DOHH2 (cell line): ENCODE measurements around the gene ADAMTSL1.

ENCODE experiments used
- H3F3A ChIP-seq: fragments of 200-600 bp; sonication (generic), shearing (Covaris generic); 2 replicates; pipeline ENCODE4 v1.6.0; 2016; ENCODE audit warnings: antibody characterized with exemption, mild to moderate bottlenecking; ENCODE audit not compliant: control insufficient read depth, insufficient read depth
- H3K27ac ChIP-seq: fragments of 200-600 bp; sonication (generic); 2 replicates; pipeline ENCODE4 v1.5.1; 2014; ENCODE audit warnings: low read depth, mild to moderate bottlenecking, low read length, moderate library complexity
- H3K27me3 ChIP-seq: fragments of 200-600 bp; sonication (generic); 2 replicates; pipeline ENCODE4 v1.6.1; 2014; ENCODE audit warnings: mild to moderate bottlenecking, low read length, mixed read lengths; ENCODE audit not compliant: control insufficient read depth
- H3K36me3 ChIP-seq: fragments of 200-600 bp; sonication (generic); 2 replicates; pipeline ENCODE4 v1.6.1; 2014; ENCODE audit warnings: mild to moderate bottlenecking, low read length, moderate library complexity, mixed read lengths; ENCODE audit not compliant: control insufficient read depth
- H3K4me1 ChIP-seq: fragments of 200-600 bp; sonication (generic); 2 replicates; pipeline ENCODE4 v1.6.1; 2014; ENCODE audit warnings: mild to moderate bottlenecking, low read length, mixed read lengths; ENCODE audit not compliant: control insufficient read depth
- H3K4me2 ChIP-seq: fragments of 200-600 bp; sonication (generic); 2 replicates; pipeline ENCODE4 v1.6.0; 2014; ENCODE audit warnings: mild to moderate bottlenecking, low read length, moderate library complexity
- H3K4me3 ChIP-seq: fragments of 200-600 bp; sonication (generic); 2 replicates; pipeline ENCODE4 v1.5.1; 2014; ENCODE audit warnings: mild to moderate bottlenecking, low read length, mixed read lengths
- H3K79me2 ChIP-seq: fragments of 200-600 bp; sonication (generic); 2 replicates; pipeline ENCODE4 v1.6.1; 2014; ENCODE audit warnings: mild to moderate bottlenecking, low read length, mixed read lengths; ENCODE audit not compliant: control insufficient read depth
- H3K9me2 ChIP-seq: fragments of 200-600 bp; sonication (generic); replicated peaks from 2 replicates; pipeline ENCODE4 v1.6.1; 2014; ENCODE audit warnings: mild to moderate bottlenecking, low read length, mixed read lengths; ENCODE audit not compliant: control insufficient read depth
- H3K9me3 ChIP-seq: fragments of 200-600 bp; sonication (generic); 2 replicates; pipeline ENCODE4 v1.6.1; 2014; ENCODE audit warnings: antibody characterized with exemption, low read length, mixed read lengths; ENCODE audit not compliant: control insufficient read depth, insufficient read depth
- H4K20me1 ChIP-seq: fragments of 200-600 bp; sonication (generic); 2 replicates; pipeline ENCODE4 v1.6.0; 2014; ENCODE audit warnings: low read depth, mild to moderate bottlenecking, antibody characterized with exemption, low read length, moderate library complexity; ENCODE audit not compliant: control insufficient read depth, insufficient read depth
- CTCF ChIP-seq: fragments of 200-600 bp; sonication (generic); IDR thresholded peaks from one replicate; pipeline ENCODE4 v1.5.1; 2014; ENCODE audit warnings: antibody characterized with exemption, mild to moderate bottlenecking, low read depth, low read length; ENCODE audit not compliant: poor library complexity, severe bottlenecking
- EZH2phosphoT487 ChIP-seq: fragments of 200-600 bp; sonication (generic); IDR thresholded peaks from 2 replicates; pipeline ENCODE4 v1.6.1; 2017; ENCODE audit warnings: borderline replicate concordance, mild to moderate bottlenecking, antibody characterized with exemption, low read length, moderate library complexity, mixed read lengths

Gene ADAMTSL1

GRCh38 chr9:18472841-18473251 lies 1.1 kb upstream of the ADAMTSL1 start:
- H4K20me1 ChIP-seq: no peaks in the 10 kb centered on the region
- H3F3A ChIP-seq: no peaks in the 10 kb centered on the region
- H3K9me2 ChIP-seq: no peaks in the 10 kb centered on the region
- H3K27me3 ChIP-seq: peaks cover 26% of the 10 kb centered on the region
- TF ChIP-seq EZH2phosphoT487 (no peak), CTCF (no peak)
- H3K4me1 ChIP-seq: no peaks in the 10 kb centered on the region
- no peaks in the 10 kb centered on the region for H3K36me3 ChIP-seq
- no peak overlapping the region for H3K4me3 ChIP-seq
- no peak overlapping the region for H3K27ac ChIP-seq
- no peaks in the 10 kb centered on the region for H3K9me3 ChIP-seq
- no peaks in the 10 kb centered on the region for H3K79me2 ChIP-seq
- H3K4me2 ChIP-seq: no peak overlapping the region

GRCh38 chr9:18474783-18475182 lies 830 bp downstream of the ADAMTSL1 start:
- no peak overlapping the region for H3K4me2 ChIP-seq
- H3K9me2 ChIP-seq: no peaks in the 10 kb centered on the region
- H3F3A ChIP-seq: no peaks in the 10 kb centered on the region
- H3K9me3 ChIP-seq: no peaks in the 10 kb centered on the region
- no peak overlapping the region for H3K4me3 ChIP-seq
- H3K4me1 ChIP-seq: no peaks in the 10 kb centered on the region
- H3K27ac ChIP-seq: no peak overlapping the region
- no peak for TF ChIP-seq CTCF
- TF ChIP-seq EZH2phosphoT487: no peak
- H3K79me2 ChIP-seq: no peaks in the 10 kb centered on the region
- H3K36me3 ChIP-seq: no peaks in the 10 kb centered on the region
- no peaks in the 10 kb centered on the region for H4K20me1 ChIP-seq
- peaks cover 26% of the 10 kb centered on the region for H3K27me3 ChIP-seq

GRCh38 chr9:18477121-18477660 lies 3.2 kb downstream of the ADAMTSL1 start:
- Histone ChIP-seq H4K20me1 (no peaks in the 10 kb centered on the region), H3K4me1 (no peaks in the 10 kb centered on the region), H3K4me3 (no peak overlapping the region), H3K79me2 (no peaks in the 10 kb centered on the region), H3K9me3 (no peaks in the 10 kb centered on the region), H3K9me2 (no peaks in the 10 kb centered on the region), H3K27me3 (peaks cover 26% of the 10 kb centered on the region), H3K36me3 (no peaks in the 10 kb centered on the region), H3F3A (no peaks in the 10 kb centered on the region), H3K4me2 (no peak overlapping the region), H3K27ac (no peak overlapping the region)
- TF ChIP-seq EZH2phosphoT487 (no peak), CTCF (no peak)

- H3K79me2 ChIP-seq: no peaks in the 10 kb centered on the region
- H3K9me2 ChIP-seq: no peaks in the 10 kb centered on the region
- H3K9me3 ChIP-seq: no peaks in the 10 kb centered on the region
- no peak overlapping the region for H3K4me2 ChIP-seq
- no peak overlapping the region for H3K4me3 ChIP-seq
- no peaks in the 10 kb centered on the region for H3K36me3 ChIP-seq
- TF ChIP-seq EZH2phosphoT487 (no peak), CTCF (no peak)
- no peaks in the 10 kb centered on the region for H4K20me1 ChIP-seq
- H3K27ac ChIP-seq: no peak overlapping the region
- H3K27me3 ChIP-seq: peaks cover 26% of the 10 kb centered on the region
- no peaks in the 10 kb centered on the region for H3K4me1 ChIP-seq
- H3F3A ChIP-seq: no peaks in the 10 kb centered on the region
Measured at GRCh38 chr9:18477719-18478118, 3.8 kb downstream of the ADAMTSL1 start.
